Hepatocyte (in vitro differentiated cells): ENCODE data around the gene ANKRD12. TPM values are rescaled to one million over a fixed set of nuclear protein-coding genes. Genes with fewer than 3 reads are reported as not detected.

ENCODE experiments used
- DNase-seq: peaks from one replicate; pipeline ENCODE4 v3.0.0-alpha.2; 2016; ENCODE audit warnings: low spot score
- H2AFZ ChIP-seq: fragments of 200-600 bp; sonication (generic); 2 replicates; pipeline ENCODE4 v1.6.0; 2016; ENCODE audit warnings: antibody characterized with exemption, mild to moderate bottlenecking
- H3K27ac ChIP-seq: fragments of 200-600 bp; sonication (generic); 2 replicates; pipeline ENCODE4 v1.5.1; 2016; ENCODE audit warnings: mild to moderate bottlenecking
- H3K27me3 ChIP-seq: fragments of 200-600 bp; sonication (generic); 2 replicates; pipeline ENCODE4 v1.6.1; 2016
- H3K36me3 ChIP-seq: fragments of 200-600 bp; sonication (generic); replicated peaks from 2 replicates; pipeline ENCODE4 v1.5.1; 2016; ENCODE audit warnings: low read depth; ENCODE audit not compliant: insufficient read depth
- H3K4me1 ChIP-seq: fragments of 200-600 bp; sonication (generic); 2 replicates; pipeline ENCODE4 v1.5.1; 2016; ENCODE audit warnings: mild to moderate bottlenecking, moderate library complexity; ENCODE audit not compliant: insufficient read depth
- H3K4me2 ChIP-seq: fragments of 200-600 bp; sonication (generic); 2 replicates; pipeline ENCODE4 v1.6.0; 2016
- H3K4me3 ChIP-seq: fragments of 200-600 bp; sonication (generic); 2 replicates; pipeline ENCODE4 v1.5.1; 2016; ENCODE audit warnings: mild to moderate bottlenecking
- H3K79me2 ChIP-seq: fragments of 200-600 bp; sonication (generic); 2 replicates; pipeline ENCODE4 v1.6.0; 2017; ENCODE audit warnings: mild to moderate bottlenecking
- H3K9me2 ChIP-seq: fragments of 200-600 bp; sonication (generic); replicated peaks from 2 replicates; pipeline ENCODE4 v1.6.0; 2017; ENCODE audit warnings: mild to moderate bottlenecking; ENCODE audit not compliant: insufficient read depth
- H3K9me3 ChIP-seq: fragments of 200-600 bp; sonication (generic); 2 replicates; pipeline ENCODE4 v1.5.1; 2016; ENCODE audit warnings: low read depth, mild to moderate bottlenecking
- H4K20me1 ChIP-seq: fragments of 200-600 bp; sonication (generic); 2 replicates; pipeline ENCODE4 v1.6.0; 2016; ENCODE audit warnings: mild to moderate bottlenecking; ENCODE audit not compliant: insufficient read depth, poor library complexity, severe bottlenecking
- EZH2 ChIP-seq: fragments of 200-600 bp; sonication (generic); IDR thresholded peaks from 2 replicates; pipeline ENCODE4 v1.6.1; 2016; ENCODE audit warnings: antibody characterized with exemption, mild to moderate bottlenecking, borderline replicate concordance
- EZH2phosphoT487 ChIP-seq: fragments of 200-600 bp; sonication (generic); IDR thresholded peaks from one replicate; pipeline ENCODE4 v1.6.1; 2018; ENCODE audit warnings: antibody characterized with exemption, mild to moderate bottlenecking, low read depth, moderate library complexity; ENCODE audit not compliant: unreplicated experiment, severe bottlenecking
- WGBS: methylation state at CpG from one replicate; pipeline ENCODE4 v1.1.6; 2016; ENCODE audit warnings: low lambda C conversion rate; ENCODE audit errors: missing lambda C conversion rate; 5-methylcytosine and 5-hydroxymethylcytosine counted together
- polyA plus RNA-seq: library from polyadenylated mRNA; unstranded; fragments of >200 nt; fragmentation: Nextera tagmentation; extraction: Ambion mirVana; gene quantifications from 2 replicates; pipeline ENCODE4 v1.2.1, GENCODE V29; 2016
- total RNA-seq: library from RNA; depleted of rRNA; stranded (reverse); fragments of >200 nt; gene quantifications from 2 replicates; pipeline ENCODE4 v1.2.3, GENCODE V29; 2014
- TF ChIP-seq, protein P1 (sequence below): fragments of 200-600 bp; sonication (generic); IDR thresholded peaks from 2 replicates; pipeline ENCODE4 v1.5.1; 2016; ENCODE audit warnings: antibody characterized with exemption, mild to moderate bottlenecking; ENCODE audit not compliant: poor library complexity

The ANKRD12 gene
- total and polyA plus RNA-seq, 2 experiments from 2014 or later, result 29.2 to 34.3 TPM

DNA sequence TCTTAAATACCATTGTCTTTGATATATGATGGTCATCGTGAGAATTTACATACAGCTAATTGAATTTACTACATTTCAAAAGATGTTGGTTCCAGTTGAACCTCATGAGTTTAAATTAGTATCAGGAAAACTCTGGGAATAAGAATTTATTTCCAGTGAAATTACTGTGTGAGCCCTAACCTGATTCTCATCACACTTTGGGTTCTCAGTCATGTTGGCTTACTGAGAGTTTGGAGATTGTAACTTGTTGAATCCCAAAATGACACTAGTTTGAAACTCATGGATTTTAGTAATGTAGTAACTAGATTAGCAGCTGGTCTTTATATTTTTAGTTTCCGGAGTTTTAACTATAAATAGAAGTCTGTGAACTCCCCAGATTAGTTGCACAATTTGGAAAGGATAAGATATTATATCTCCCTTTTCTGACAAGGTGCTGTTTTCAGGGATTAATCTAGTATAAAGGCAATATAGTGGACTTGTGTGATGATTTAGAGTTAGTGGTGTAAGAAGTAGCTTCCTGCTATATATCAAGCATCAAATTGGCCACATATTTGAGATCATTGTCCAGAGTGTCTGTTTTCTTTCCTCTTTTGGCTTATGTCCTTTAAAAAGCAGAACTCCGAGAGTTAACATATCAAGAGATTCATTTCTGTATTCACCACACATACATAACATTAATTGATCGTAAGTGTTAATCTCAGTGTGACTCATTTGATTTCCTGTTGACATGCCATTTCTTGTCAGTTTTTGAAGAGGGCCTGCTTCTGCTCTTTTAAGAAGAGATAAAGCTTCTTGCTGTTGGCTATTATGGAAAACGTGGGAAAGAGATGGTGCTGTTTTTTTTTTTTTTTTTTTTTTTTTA, 18.4 kb upstream of the ANKRD12 start:
- no peak overlapping the region for H2AFZ ChIP-seq
- TF ChIP-seq, protein P1, sequence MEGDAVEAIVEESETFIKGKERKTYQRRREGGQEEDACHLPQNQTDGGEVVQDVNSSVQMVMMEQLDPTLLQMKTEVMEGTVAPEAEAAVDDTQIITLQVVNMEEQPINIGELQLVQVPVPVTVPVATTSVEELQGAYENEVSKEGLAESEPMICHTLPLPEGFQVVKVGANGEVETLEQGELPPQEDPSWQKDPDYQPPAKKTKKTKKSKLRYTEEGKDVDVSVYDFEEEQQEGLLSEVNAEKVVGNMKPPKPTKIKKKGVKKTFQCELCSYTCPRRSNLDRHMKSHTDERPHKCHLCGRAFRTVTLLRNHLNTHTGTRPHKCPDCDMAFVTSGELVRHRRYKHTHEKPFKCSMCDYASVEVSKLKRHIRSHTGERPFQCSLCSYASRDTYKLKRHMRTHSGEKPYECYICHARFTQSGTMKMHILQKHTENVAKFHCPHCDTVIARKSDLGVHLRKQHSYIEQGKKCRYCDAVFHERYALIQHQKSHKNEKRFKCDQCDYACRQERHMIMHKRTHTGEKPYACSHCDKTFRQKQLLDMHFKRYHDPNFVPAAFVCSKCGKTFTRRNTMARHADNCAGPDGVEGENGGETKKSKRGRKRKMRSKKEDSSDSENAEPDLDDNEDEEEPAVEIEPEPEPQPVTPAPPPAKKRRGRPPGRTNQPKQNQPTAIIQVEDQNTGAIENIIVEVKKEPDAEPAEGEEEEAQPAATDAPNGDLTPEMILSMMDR, result no peak
- WGBS, result 78% methylated on average over 5 of the region's 5 CpGs
- peaks cover 2% of the 10 kb centered on the region for H3K4me1 ChIP-seq
- no peak overlapping the region for H3K4me2 ChIP-seq
- H4K20me1 ChIP-seq, result peaks cover 59% of the 10 kb centered on the region
- no peaks in the 10 kb centered on the region for H3K9me2 ChIP-seq
- H3K27me3 ChIP-seq, result no peaks in the 10 kb centered on the region
- H3K4me3 ChIP-seq, result no peak overlapping the region
- peak overlapping the region; percentile 66 for H3K27ac ChIP-seq
- H3K36me3 ChIP-seq, result no peaks in the 10 kb centered on the region
- peaks cover 95% of the 10 kb centered on the region for H3K79me2 ChIP-seq
- no peaks in the 10 kb centered on the region for H3K9me3 ChIP-seq
- no peak for DNase-seq

DNA sequence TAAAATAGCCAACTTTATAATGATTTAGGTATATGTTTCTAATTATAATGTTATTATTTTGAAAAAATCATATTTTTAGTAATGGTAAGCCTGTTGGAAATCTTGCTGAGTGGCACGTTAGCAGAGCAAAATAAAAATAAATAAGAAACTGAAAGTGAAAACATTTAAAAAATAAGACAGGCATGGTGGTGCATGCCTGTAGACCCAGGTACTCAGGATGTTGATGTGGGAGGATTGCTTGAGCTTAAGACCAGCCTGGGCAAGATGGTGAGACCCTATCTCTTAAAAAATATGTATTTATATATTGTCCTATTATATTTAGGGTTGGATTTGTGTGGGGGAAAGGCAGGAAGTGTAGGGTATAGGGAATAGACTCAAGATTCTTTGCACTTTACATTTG, 15.8 kb upstream of the ANKRD12 start:
- 92% methylated on average over 1 of the region's 1 CpG for WGBS
- no peaks in the 10 kb centered on the region for H3K9me2 ChIP-seq
- peaks cover 38% of the 10 kb centered on the region for H4K20me1 ChIP-seq
- H3K36me3 ChIP-seq, result no peaks in the 10 kb centered on the region
- no peaks in the 10 kb centered on the region for H3K27me3 ChIP-seq
- H3K79me2 ChIP-seq, result peaks cover 87% of the 10 kb centered on the region
- H3K4me3 ChIP-seq, result no peak overlapping the region
- TF ChIP-seq, protein P1, result no peak
- TF ChIP-seq EZH2phosphoT487 (no peak), EZH2 (no peak)
- no peak overlapping the region for H2AFZ ChIP-seq
- no peak for DNase-seq
- no peak overlapping the region for H3K4me2 ChIP-seq
- no peaks in the 10 kb centered on the region for H3K9me3 ChIP-seq
- no peak overlapping the region for H3K27ac ChIP-seq
- peaks cover 2% of the 10 kb centered on the region for H3K4me1 ChIP-seq

DNA sequence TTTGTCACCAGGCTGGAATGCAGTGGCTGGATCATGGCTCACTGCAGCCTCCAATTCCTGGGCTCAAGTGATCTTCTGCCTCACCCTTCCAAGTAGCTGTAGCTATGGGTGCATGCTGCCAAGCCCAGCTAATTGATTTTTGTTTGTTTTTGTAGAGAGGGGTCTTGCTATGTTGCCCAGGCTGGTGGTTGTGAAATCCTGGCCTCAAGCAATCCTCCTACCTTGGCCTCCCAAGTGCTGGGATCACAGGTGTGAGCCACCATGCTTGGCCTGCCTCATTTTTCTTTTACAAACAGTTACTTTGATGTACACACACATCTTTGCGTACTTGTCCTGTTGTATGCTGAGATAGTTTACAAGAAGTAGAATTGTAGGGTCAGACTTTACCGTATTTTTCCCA, 13.1 kb upstream of the ANKRD12 start:
- Histone ChIP-seq H4K20me1 (peaks cover 14% of the 10 kb centered on the region), H3K9me2 (no peaks in the 10 kb centered on the region), H3K9me3 (no peaks in the 10 kb centered on the region), H3K4me2 (no peak overlapping the region), H3K4me1 (no peaks in the 10 kb centered on the region), H3K79me2 (peaks cover 71% of the 10 kb centered on the region), H3K27ac (no peak overlapping the region), H2AFZ (no peak overlapping the region), H3K36me3 (no peaks in the 10 kb centered on the region), H3K27me3 (no peaks in the 10 kb centered on the region), H3K4me3 (no peak overlapping the region)
- TF ChIP-seq, protein P1, result no peak
- TF ChIP-seq EZH2, result no peak
- TF ChIP-seq EZH2phosphoT487, result no peak
- 100% methylated on average over 2 of the region's 2 CpGs for WGBS
- DNase-seq, result no peak
